ENCODE data around the gene PVALEF.

PVALEF gene

DNA sequence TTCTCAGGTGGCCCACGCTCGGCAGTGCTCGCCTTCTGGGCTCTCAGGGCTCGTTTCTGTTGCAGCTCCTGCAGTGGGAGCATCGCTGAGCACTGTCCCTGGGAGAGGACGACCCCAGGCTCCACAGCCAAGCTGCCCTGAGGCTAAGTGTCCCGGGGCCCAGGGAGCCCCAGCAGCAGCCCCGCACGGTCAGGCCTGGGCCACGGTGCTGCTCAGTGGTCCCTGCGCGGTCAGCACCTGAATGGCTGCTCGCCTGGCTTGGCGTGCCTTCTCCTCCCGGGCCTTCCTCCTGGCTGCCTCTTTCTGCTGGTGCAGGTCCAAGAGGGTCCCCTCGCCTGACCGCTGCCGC lies 34.1 kb downstream of the PVALEF start:
- DNase-seq, result no peak

DNA sequence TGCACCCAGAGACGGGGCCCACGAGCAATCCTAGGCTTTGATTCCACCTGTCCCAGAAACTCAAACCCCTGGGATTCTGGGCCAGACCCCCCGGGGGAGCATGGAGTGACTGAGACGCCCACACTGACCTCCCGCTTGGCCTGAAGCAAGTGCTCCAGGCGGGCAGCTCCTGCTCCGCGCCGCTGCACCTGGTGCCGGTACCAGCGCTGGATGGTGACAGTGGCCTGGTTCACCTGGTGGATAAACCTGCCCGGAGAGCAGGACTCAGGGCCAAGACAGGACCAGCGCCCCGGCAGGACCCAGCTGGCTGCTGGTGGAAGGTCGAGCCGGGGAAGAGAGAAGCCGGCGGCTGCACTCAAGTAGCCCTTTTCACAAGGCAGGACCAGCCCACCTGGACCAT lies 34.9 kb downstream of the PVALEF start:
- DNase-seq, result no peak

DNA sequence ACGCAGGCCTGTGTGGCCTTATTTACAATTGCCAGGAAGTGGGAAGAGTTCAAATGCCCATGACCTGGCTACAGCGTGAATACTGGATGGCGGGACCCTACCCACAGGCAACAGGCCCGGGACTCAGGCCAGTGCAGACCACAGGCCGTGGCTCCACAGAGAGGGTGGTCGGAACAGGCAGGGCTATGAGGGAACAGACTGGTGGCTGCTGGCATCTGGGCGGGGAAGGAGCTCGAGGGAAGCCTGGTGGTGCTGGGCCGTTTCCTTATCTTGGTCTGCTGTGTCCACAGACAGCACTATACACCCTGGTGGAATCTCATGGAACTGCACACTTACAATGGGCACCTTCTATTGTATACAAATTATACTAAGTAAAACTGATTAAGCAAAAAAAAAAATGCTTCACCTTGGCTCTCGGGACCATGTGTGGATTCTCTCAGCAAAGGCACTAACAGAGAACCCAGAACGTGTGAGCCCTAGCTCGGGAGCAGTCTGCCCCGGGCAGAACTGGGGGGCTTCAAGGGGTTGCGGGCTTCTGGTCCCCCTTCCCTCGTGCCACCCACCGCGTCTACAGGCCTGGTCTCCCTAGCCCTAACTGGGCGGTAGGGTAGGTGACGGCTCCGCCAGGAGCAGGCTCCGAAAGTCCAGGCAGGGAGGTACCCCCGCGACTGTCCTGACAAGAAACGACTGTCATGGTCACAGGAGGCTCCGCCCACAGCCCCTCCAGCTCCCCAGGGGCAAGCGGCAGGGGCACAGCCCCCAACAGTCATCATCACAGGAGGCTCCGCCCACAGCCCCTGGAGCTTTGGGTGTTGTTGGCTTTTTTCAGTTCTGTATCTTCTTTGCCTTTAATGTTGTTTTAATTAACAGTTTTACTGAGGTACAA lies 35.6 kb downstream of the PVALEF start:
- no peak for DNase-seq

- DNase-seq, result no peak
These were observed 37.0 kb downstream of the PVALEF start for GRCh38 chr17:81202318-81202717.

- DNase-seq, result no peak
These were observed 37.8 kb downstream of the PVALEF start for GRCh38 chr17:81203136-81203535.

- DNase-seq, result no peak
These were observed 39.3 kb downstream of the PVALEF start for GRCh38 chr17:81204578-81204977.

- no peak for DNase-seq
These were observed 40.9 kb downstream of the PVALEF start for GRCh38 chr17:81206166-81206565.

GRCh38 chr17:81206657-81207056 lies 41.4 kb downstream of the PVALEF start:
- DNase-seq, result no peak

DNA sequence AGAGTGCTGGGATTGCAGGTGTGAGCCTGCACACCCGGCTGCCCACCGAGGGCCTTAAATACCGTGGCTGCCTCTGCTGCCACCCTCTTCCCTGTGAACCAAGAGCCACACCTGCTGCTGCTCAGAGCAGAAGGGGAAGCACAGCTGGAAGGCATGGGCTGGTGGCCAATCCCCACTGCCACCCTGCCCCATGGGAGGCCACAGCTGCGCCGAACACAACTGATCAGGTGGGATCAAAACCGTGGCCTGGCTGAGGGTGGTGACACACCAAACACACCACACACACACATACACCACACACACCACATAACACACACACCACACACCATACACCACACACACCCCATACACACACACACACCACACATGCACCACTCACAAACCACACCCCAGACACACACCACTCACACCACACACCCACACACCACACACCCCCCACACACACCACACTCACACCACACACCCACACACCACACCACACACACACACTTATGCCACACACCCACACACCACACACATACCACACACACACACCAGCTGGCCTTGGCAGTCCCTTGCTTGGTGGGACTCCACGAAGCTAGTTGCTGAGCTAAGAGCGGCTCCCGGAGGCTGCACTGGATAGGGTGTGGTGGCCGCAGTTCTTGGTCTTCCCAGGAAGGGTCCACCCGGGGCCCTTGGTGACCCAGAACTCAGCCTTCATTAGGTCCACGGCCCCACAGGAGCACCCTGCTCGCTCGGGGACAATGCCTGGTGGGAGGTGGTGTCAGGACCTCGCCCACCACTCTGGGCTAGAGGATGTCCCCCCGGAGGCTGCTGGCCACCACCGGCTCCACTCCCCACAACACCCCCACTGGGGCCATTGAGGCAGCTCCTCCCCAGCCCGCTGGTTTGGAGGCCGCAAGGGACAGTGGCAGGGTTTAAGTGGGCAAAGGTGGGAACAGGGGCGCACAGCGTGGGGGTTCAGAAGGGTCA lies 42.6 kb downstream of the PVALEF start:
- DNase-seq, result no peak

- DNase-seq, result no peak
These were observed 43.3 kb downstream of the PVALEF start for GRCh38 chr17:81208651-81209050.

DNA sequence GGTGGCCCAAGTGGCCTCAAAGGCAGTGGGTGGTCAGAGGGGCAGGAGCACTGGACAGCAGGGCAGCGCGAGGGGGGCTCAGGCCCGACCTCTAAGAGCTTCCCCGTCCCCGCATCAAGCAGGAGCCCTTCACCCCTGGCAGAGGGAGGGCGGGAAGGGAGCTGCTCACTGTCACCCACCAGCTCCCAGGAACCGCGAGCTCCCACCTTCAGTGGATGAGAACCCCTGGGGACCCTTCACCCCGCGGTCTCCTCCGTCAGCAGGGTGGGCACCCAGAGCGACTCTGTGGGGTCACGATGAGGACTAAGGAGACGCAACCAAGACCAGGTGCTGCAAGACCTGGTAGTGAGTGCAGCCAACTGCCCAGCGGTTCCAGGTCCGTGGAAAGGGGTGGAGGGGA lies 43.8 kb downstream of the PVALEF start:
- no peak for DNase-seq

- DNase-seq, result no peak
These were observed 45.2 kb downstream of the PVALEF start for GRCh38 chr17:81210466-81210865.

GRCh38 chr17:81210868-81211267 lies 45.6 kb downstream of the PVALEF start:
- DNase-seq, result no peak

GRCh38 chr17:81212365-81212764 lies 47.1 kb downstream of the PVALEF start:
- no peak for DNase-seq

- no peak for DNase-seq
These were observed 48.7 kb downstream of the PVALEF start for GRCh38 chr17:81213978-81214377.

DNA sequence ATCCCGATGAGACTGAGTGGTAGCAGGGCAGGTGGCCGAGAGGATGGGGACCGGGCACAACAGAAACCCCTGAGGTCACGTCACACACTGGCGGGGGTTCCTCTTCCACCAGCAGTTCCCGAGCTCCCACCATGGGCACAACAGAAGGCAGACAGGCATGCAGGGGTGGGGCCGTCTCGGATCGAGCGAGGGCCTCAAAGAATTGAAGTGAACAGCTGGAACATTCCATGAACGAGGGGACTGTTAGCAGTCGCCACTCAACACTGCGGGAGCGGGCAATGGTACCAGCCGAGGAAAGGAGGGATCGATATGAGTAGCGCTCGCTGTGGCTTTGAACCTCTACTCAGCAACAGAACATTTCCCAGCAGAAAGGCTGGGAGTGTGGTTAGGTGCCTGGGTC lies 52.2 kb downstream of the PVALEF start:
- no peak for DNase-seq

DNA sequence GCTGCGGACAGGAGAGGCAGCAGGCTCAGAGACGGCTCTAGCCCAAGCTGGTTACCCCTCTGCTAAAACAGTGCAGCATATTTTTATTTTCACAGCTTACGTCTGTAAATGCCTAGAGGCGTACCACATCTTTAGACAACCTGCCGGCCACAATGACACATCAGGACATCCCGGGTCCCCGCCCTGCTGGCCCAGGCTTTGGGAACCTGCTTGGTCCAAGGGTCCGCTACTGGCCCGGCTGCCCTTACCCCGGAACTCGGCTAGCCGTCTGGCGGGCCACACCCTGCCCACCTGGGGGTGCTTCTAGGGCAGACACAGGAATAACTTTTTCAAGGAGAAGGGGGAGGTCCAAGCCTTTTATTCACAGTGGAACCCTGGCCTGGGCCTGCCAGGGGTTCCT lies 53.2 kb downstream of the PVALEF start:
- no peak for DNase-seq

DNA sequence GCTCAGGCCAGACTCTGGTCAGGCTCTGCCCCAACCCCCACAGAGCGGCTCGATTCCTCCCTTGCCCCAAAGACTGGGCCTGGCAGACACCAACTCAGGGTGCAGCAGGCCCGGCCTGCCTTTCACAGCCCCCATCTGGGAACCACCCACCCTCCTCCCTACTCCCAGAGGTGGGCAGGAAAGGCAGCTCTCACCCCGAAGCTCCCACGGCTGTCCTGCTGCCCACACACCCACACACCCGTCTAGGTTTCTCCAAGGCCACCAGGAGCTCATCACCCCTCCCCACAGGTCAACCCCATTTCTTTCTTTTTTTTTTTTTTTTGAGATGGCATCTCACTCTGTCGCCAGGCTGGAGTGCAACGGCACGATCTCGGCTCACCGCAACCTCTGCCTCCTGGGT lies 53.7 kb downstream of the PVALEF start:
- no peak for DNase-seq

GRCh38 chr17:81219476-81220180 lies 54.3 kb downstream of the PVALEF start:
- DNase-seq, result no peak

GRCh38 chr17:81221371-81221841 lies 56.1 kb downstream of the PVALEF start:
- DNase-seq, result no peak

GRCh38 chr17:81221842-81222619 lies 56.7 kb downstream of the PVALEF start:
- DNase-seq, result no peak

DNA sequence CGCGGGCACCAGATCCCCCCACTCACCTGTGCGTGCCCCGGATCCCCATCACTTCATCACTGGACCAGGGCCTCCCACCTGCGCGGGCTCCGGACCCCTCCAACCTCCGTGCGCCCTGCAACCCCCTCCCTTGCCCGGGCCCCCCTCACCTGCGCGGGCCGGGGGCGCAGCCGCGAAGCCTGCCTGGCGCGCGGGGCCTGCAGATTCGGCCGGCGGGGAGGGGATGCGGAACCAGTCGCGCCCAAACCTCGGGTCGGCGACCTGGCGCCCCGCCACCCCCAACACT lies 57.3 kb downstream of the PVALEF start:
- DNase-seq, result no peak
